NCI-H2227 (cell line): Measurements from ENCODE around the gene MFRP.

Source experiments
- DNase-seq: peaks from one replicate; lab custom pipeline; 2025; ENCODE audit not compliant: unreplicated experiment; lab: John Stamatoyannopoulos, UW

The MFRP gene

GRCh38 chr11:119338965-119339588, 7.4 kb downstream of the MFRP start:
- no peak for DNase-seq

GRCh38 chr11:119338318-119338890, 8.1 kb downstream of the MFRP start:
- peak; percentile 67 for DNase-seq

GRCh38 chr11:119337581-119338317, 8.8 kb downstream of the MFRP start:
- no peak for DNase-seq

GRCh38 chr11:119336744-119337469, 9.6 kb downstream of the MFRP start:
- no peak for DNase-seq

- no peak for DNase-seq
Measured at GRCh38 chr11:119335655-119336543, 10.6 kb downstream of the MFRP start.

- DNase-seq, result no peak
Measured at GRCh38 chr11:119335091-119335654, 11.3 kb downstream of the MFRP start.

- DNase-seq, result peak; percentile 96
Measured at GRCh38 chr11:119334174-119334930, 12.2 kb downstream of the MFRP start, which contains the start of gene RNF26. RNF26 (plus strand) TSS chr11:119334527; CDS start chr11:119335123, 596 bp downstream.

- no peak for DNase-seq
Measured at GRCh38 chr11:119332111-119332765, 14.3 kb downstream of the MFRP start.

GRCh38 chr11:119330237-119330636, 16.3 kb downstream of the MFRP start:
- DNase-seq, result no peak

GRCh38 chr11:119329320-119329719, 17.2 kb downstream of the MFRP start:
- no peak for DNase-seq

GRCh38 chr11:119324189-119324588, 22.3 kb downstream of the MFRP start:
- peak; percentile 41 for DNase-seq

- DNase-seq, result peak; percentile 91
Measured at GRCh38 chr11:119323532-119324033, 22.9 kb downstream of the MFRP start.

- no peak for DNase-seq
Measured at GRCh38 chr11:119322921-119323531, 23.5 kb downstream of the MFRP start.

- DNase-seq, result no peak
Measured at GRCh38 chr11:119322360-119322739, 24.2 kb downstream of the MFRP start.

GRCh38 chr11:119320776-119321524, 25.6 kb downstream of the MFRP start:
- DNase-seq, result no peak

- DNase-seq, result no peak
Measured at GRCh38 chr11:119320240-119320775, 26.2 kb downstream of the MFRP start.

GRCh38 chr11:119319700-119320239, 26.7 kb downstream of the MFRP start:
- no peak for DNase-seq
